ENCODE results near the gene PRSS37. TPM values are rescaled to one million over a fixed set of nuclear protein-coding genes. Genes with fewer than 3 reads are reported as not detected.

The PRSS37 gene
- total RNA-seq, 1 experiment from 2014 or later: not detected

- H4K8ac ChIP-seq (replicated peaks; ENCODE audit: insufficient read length, low read depth, low read length): no peak overlapping the region
- H4K91ac ChIP-seq (ENCODE audit: insufficient read length, low read depth, low read length): no peak overlapping the region
- no peaks in the 10 kb centered on the region for H3K9me3 Mint-ChIP-seq
- DNase-seq: no peak
- H3K9me3 ChIP-seq (ENCODE audit: control insufficient read depth, low read depth, low read length): no peaks in the 10 kb centered on the region
- H3K4me1 Mint-ChIP-seq: peaks cover 0 to 2% of the 10 kb centered on the region in 2 experiments; a peak in 1 of 4 replicates
- H3K4ac ChIP-seq (ENCODE audit: low read depth, low read length): no peak overlapping the region
- H3K56ac ChIP-seq (ENCODE audit: insufficient read length, low read depth, low read length): no peak overlapping the region
- H3K23me2 ChIP-seq (ENCODE audit: insufficient read length, low read depth, low read length, poor library complexity, severe bottlenecking): no peaks in the 10 kb centered on the region
- H3K18ac ChIP-seq (ENCODE audit: insufficient read length, low read depth, low read length): no peak overlapping the region
- no peaks in the 10 kb centered on the region for H3K79me1 ChIP-seq (ENCODE audit: insufficient read depth, low read depth, low read length, poor library complexity, severe bottlenecking)
- no peak overlapping the region for H2BK5ac ChIP-seq (ENCODE audit: insufficient read length, low read length)
- H2BK15ac ChIP-seq (ENCODE audit: low read depth, low read length): no peak overlapping the region
- no peak overlapping the region for H3T11ph ChIP-seq (ENCODE audit: low read length)
- H3K27ac ChIP-seq (ENCODE audit: insufficient read length, low read depth, low read length): no peak overlapping the region
- no peaks in the 10 kb centered on the region for H3K4me1 ChIP-seq (ENCODE audit: insufficient read depth, low read length)
- no peaks in the 10 kb centered on the region for H3K36me3 Mint-ChIP-seq (ENCODE audit: insufficient read depth in 1 of 3, low read depth in 3 of 3)
- no peak overlapping the region for H3K9ac ChIP-seq (ENCODE audit: extremely low read depth, insufficient read length, low read length)
- H2AK5ac ChIP-seq (ENCODE audit: insufficient read length, low read length): no peak overlapping the region
- no peak overlapping the region for H3K4me3 Mint-ChIP-seq
- no peak overlapping the region for H2BK20ac ChIP-seq (ENCODE audit: low read depth, low read length, poor library complexity, severe bottlenecking)
- H3K27ac Mint-ChIP-seq: peak overlapping the region in 1 of 3 experiments; percentile 9; a peak in 1 of 7 replicates
- no peak overlapping the region for H2BK120ac ChIP-seq (ENCODE audit: low read depth, low read length, poor library complexity, severe bottlenecking)
- H3K14ac ChIP-seq (ENCODE audit: insufficient read depth, low read length): no peak overlapping the region
- no peaks in the 10 kb centered on the region for H3K27me3 ChIP-seq (ENCODE audit: insufficient read depth, low read length)
- no peak overlapping the region for H2BK12ac ChIP-seq (ENCODE audit: insufficient read length, low read depth, low read length)
- H3K23ac ChIP-seq (ENCODE audit: insufficient read length, low read depth, low read length): no peak overlapping the region
- no peaks in the 10 kb centered on the region for H3K79me2 ChIP-seq (ENCODE audit: insufficient read depth, low read length)
- H4K5ac ChIP-seq (ENCODE audit: insufficient read length, low read depth, low read length): no peak overlapping the region
- H3K4me2 ChIP-seq (ENCODE audit: insufficient read depth, insufficient read length, low read length): no peak overlapping the region
- peaks cover 3% of the 10 kb centered on the region for H3K27me3 Mint-ChIP-seq (ENCODE audit: low read depth)
- no peak overlapping the region for H2AFZ ChIP-seq (ENCODE audit: low read length)
- WGBS (ENCODE audit: extremely low coverage, insufficient read length, low lambda C conversion rate): no CpG with 5 or more reads among the region's 5 CpGs
- no peak for TF ChIP-seq CTCF (conservative IDR thresholded peaks at IDR 0.05)
- no peaks in the 10 kb centered on the region for H4K20me1 ChIP-seq (ENCODE audit: control insufficient read depth, insufficient read depth, insufficient read length)
These were observed 577 bp downstream of the PRSS37 start for GRCh38 chr7:141840708-141841107.

Data from H9 (cell line).